ENCODE data around the gene SSBP3. TPM values are rescaled to one million over a fixed set of nuclear protein-coding genes. Genes with fewer than 3 reads are reported as not detected.
"Not testable (repeated sequence)": the region's sequence is repeated elsewhere in the genome, so short reads cannot be mapped to it uniquely, and the experiment has no call there.

Gene SSBP3
- polyA plus RNA-seq, 4 donors: 24.2 to 41.9 (median 32.2) TPM

- Histone ChIP-seq H3K9me3 (ENCODE audit: control insufficient read depth in 2 of 2, insufficient read depth in 1 of 2, low read depth in 1 of 2, low read length in 1 of 2) (peaks cover 0 to 5% of the 10 kb centered on the region in 2 donors), H3K27me3 (ENCODE audit: control insufficient read depth in 3 of 3, insufficient read depth in 3 of 3, low read length in 3 of 3) (no peaks in the 10 kb centered on the region), H3K36me3 (ENCODE audit: control insufficient read depth in 3 of 3, insufficient read depth in 2 of 3, low read depth in 1 of 3, low read length in 3 of 3) (peaks cover 6 to 46% (median 8%) of the 10 kb centered on the region in 3 donors), H3K4me1 (ENCODE audit: control insufficient read depth in 3 of 3, insufficient read depth in 2 of 3, low read depth in 1 of 3, low read length in 2 of 3) (no peaks in the 10 kb centered on the region), H3K27ac (ENCODE audit: low read depth in 1 of 3, low read length in 2 of 3) (no peak overlapping the region), H3K4me3 (ENCODE audit: low read depth in 1 of 3, low read length in 3 of 3) (no peak overlapping the region)
- WGBS, 3 donors: 75 to 93% (median 78%) methylated on average over 2 of the region's 2 CpGs
- FAIRE-seq (no peak), DNase-seq (no peak)
Observed at GRCh38 chr1:54234284-54234683, 171.9 kb downstream of the SSBP3 start.

GRCh38 chr1:54233196-54233595 is 173.0 kb downstream of the SSBP3 start:
- not testable (repeated sequence) for DNase-seq; H3K27ac ChIP-seq (ENCODE audit: low read depth in 1 of 3, low read length in 2 of 3); H3K27me3 ChIP-seq (ENCODE audit: control insufficient read depth in 3 of 3, insufficient read depth in 3 of 3, low read length in 3 of 3); H3K4me3 ChIP-seq (ENCODE audit: low read depth in 1 of 3, low read length in 3 of 3); FAIRE-seq; H3K9me3 ChIP-seq (ENCODE audit: control insufficient read depth in 2 of 2, insufficient read depth in 1 of 2, low read depth in 1 of 2, low read length in 1 of 2); H3K4me1 ChIP-seq (ENCODE audit: control insufficient read depth in 3 of 3, insufficient read depth in 2 of 3, low read depth in 1 of 3, low read length in 2 of 3)
- 96 to 100% (median 98%) methylated on average over 10 to 33 of the region's 33 CpGs for WGBS, 3 donors
- peaks cover 3 to 46% (median 5%) of the 10 kb centered on the region in 3 donors for H3K36me3 ChIP-seq (ENCODE audit: control insufficient read depth in 3 of 3, insufficient read depth in 2 of 3, low read depth in 1 of 3, low read length in 3 of 3)

- H3K4me3 ChIP-seq (ENCODE audit: low read depth in 1 of 3, low read length in 3 of 3): no peak overlapping the region
- DNase-seq (no peak), FAIRE-seq (no peak)
- H3K27me3 ChIP-seq (ENCODE audit: control insufficient read depth in 3 of 3, insufficient read depth in 3 of 3, low read length in 3 of 3): no peaks in the 10 kb centered on the region
- H3K27ac ChIP-seq (ENCODE audit: low read depth in 1 of 3, low read length in 2 of 3): no peak overlapping the region
- 68 to 82% (median 76%) methylated on average over 15 of the region's 15 CpGs for WGBS, 3 donors
- H3K36me3 ChIP-seq (ENCODE audit: control insufficient read depth in 3 of 3, insufficient read depth in 2 of 3, low read depth in 1 of 3, low read length in 3 of 3): peaks cover 0 to 47% (median 0%) of the 10 kb centered on the region in 3 donors
- H3K9me3 ChIP-seq (ENCODE audit: control insufficient read depth in 2 of 2, insufficient read depth in 1 of 2, low read depth in 1 of 2, low read length in 1 of 2): peaks cover 0 to 5% of the 10 kb centered on the region in 2 donors
- H3K4me1 ChIP-seq (ENCODE audit: control insufficient read depth in 3 of 3, insufficient read depth in 2 of 3, low read depth in 1 of 3, low read length in 2 of 3): peaks cover 0 to 11% (median 0%) of the 10 kb centered on the region in 3 donors
Observed at GRCh38 chr1:54230507-54231339, 175.5 kb downstream of the SSBP3 start.

GRCh38 chr1:54229281-54229891 is 176.8 kb downstream of the SSBP3 start:
- DNase-seq (no peak), FAIRE-seq (no peak)
- Histone ChIP-seq H3K27me3 (ENCODE audit: control insufficient read depth in 3 of 3, insufficient read depth in 3 of 3, low read length in 3 of 3) (no peaks in the 10 kb centered on the region), H3K36me3 (ENCODE audit: control insufficient read depth in 3 of 3, insufficient read depth in 2 of 3, low read depth in 1 of 3, low read length in 3 of 3) (peaks cover 0 to 55% (median 0%) of the 10 kb centered on the region in 3 donors), H3K27ac (ENCODE audit: low read depth in 1 of 3, low read length in 2 of 3) (no peak overlapping the region), H3K4me3 (ENCODE audit: low read depth in 1 of 3, low read length in 3 of 3) (no peak overlapping the region), H3K4me1 (ENCODE audit: control insufficient read depth in 3 of 3, insufficient read depth in 2 of 3, low read depth in 1 of 3, low read length in 2 of 3) (peaks cover 0 to 11% (median 0%) of the 10 kb centered on the region in 3 donors), H3K9me3 (ENCODE audit: control insufficient read depth in 2 of 2, insufficient read depth in 1 of 2, low read depth in 1 of 2, low read length in 1 of 2) (peaks cover 0 to 5% of the 10 kb centered on the region in 2 donors)
- 43 to 56% (median 50%) methylated on average over 11 of the region's 11 CpGs for WGBS, 3 donors

- DNase-seq (no peak), FAIRE-seq (no peak)
- Histone ChIP-seq H3K27me3 (ENCODE audit: control insufficient read depth in 3 of 3, insufficient read depth in 3 of 3, low read length in 3 of 3) (no peaks in the 10 kb centered on the region), H3K4me1 (ENCODE audit: control insufficient read depth in 3 of 3, insufficient read depth in 2 of 3, low read depth in 1 of 3, low read length in 2 of 3) (peaks cover 0 to 11% (median 0%) of the 10 kb centered on the region in 3 donors), H3K4me3 (ENCODE audit: low read depth in 1 of 3, low read length in 3 of 3) (no peak overlapping the region), H3K9me3 (ENCODE audit: control insufficient read depth in 2 of 2, insufficient read depth in 1 of 2, low read depth in 1 of 2, low read length in 1 of 2) (peaks cover 0 to 5% of the 10 kb centered on the region in 2 donors), H3K27ac (ENCODE audit: low read depth in 1 of 3, low read length in 2 of 3) (no peak overlapping the region), H3K36me3 (ENCODE audit: control insufficient read depth in 3 of 3, insufficient read depth in 2 of 3, low read depth in 1 of 3, low read length in 3 of 3) (peaks cover 0 to 60% (median 0%) of the 10 kb centered on the region in 3 donors)
- 92 to 97% (median 94%) methylated on average over 12 to 13 of the region's 13 CpGs for WGBS, 3 donors
Observed at GRCh38 chr1:54228638-54229079, 177.5 kb downstream of the SSBP3 start.

GRCh38 chr1:54227891-54228310 is 178.3 kb downstream of the SSBP3 start:
- WGBS, 3 donors: 52 to 67% (median 57%) methylated on average over 17 of the region's 17 CpGs
- Histone ChIP-seq H3K27ac (ENCODE audit: low read depth in 1 of 3, low read length in 2 of 3) (peak overlapping the region in 1 of 3 donors; percentile 48), H3K4me3 (ENCODE audit: low read depth in 1 of 3, low read length in 3 of 3) (no peak overlapping the region), H3K4me1 (ENCODE audit: control insufficient read depth in 3 of 3, insufficient read depth in 2 of 3, low read depth in 1 of 3, low read length in 2 of 3) (peaks cover 0 to 11% (median 0%) of the 10 kb centered on the region in 3 donors), H3K36me3 (ENCODE audit: control insufficient read depth in 3 of 3, insufficient read depth in 2 of 3, low read depth in 1 of 3, low read length in 3 of 3) (peaks cover 0 to 68% (median 0%) of the 10 kb centered on the region in 3 donors), H3K9me3 (ENCODE audit: control insufficient read depth in 2 of 2, insufficient read depth in 1 of 2, low read depth in 1 of 2, low read length in 1 of 2) (peaks cover 0 to 5% of the 10 kb centered on the region in 2 donors), H3K27me3 (ENCODE audit: control insufficient read depth in 3 of 3, insufficient read depth in 3 of 3, low read length in 3 of 3) (no peaks in the 10 kb centered on the region)
- DNase-seq: no peak
- FAIRE-seq: no peak

GRCh38 chr1:54227091-54227602 is 179.0 kb downstream of the SSBP3 start:
- peak overlapping the region in 1 of 3 donors; percentile 48 for H3K27ac ChIP-seq (ENCODE audit: low read depth in 1 of 3, low read length in 2 of 3)
- H3K27me3 ChIP-seq (ENCODE audit: control insufficient read depth in 3 of 3, insufficient read depth in 3 of 3, low read length in 3 of 3): no peaks in the 10 kb centered on the region
- DNase-seq (peak; percentile 72 to 78), FAIRE-seq (no peak)
- peaks cover 0 to 11% (median 0%) of the 10 kb centered on the region in 3 donors for H3K4me1 ChIP-seq (ENCODE audit: control insufficient read depth in 3 of 3, insufficient read depth in 2 of 3, low read depth in 1 of 3, low read length in 2 of 3)
- peaks cover 0 to 71% (median 0%) of the 10 kb centered on the region in 3 donors for H3K36me3 ChIP-seq (ENCODE audit: control insufficient read depth in 3 of 3, insufficient read depth in 2 of 3, low read depth in 1 of 3, low read length in 3 of 3)
- no peak overlapping the region for H3K4me3 ChIP-seq (ENCODE audit: low read depth in 1 of 3, low read length in 3 of 3)
- peaks cover 0 to under 1% of the 10 kb centered on the region in 2 donors for H3K9me3 ChIP-seq (ENCODE audit: control insufficient read depth in 2 of 2, insufficient read depth in 1 of 2, low read depth in 1 of 2, low read length in 1 of 2)
- WGBS, 3 donors: 41 to 60% (median 42%) methylated on average over 8 of the region's 8 CpGs

- Histone ChIP-seq H3K4me3 (ENCODE audit: low read depth in 1 of 3, low read length in 3 of 3) (no peak overlapping the region), H3K9me3 (ENCODE audit: control insufficient read depth in 2 of 2, insufficient read depth in 1 of 2, low read depth in 1 of 2, low read length in 1 of 2) (no peaks in the 10 kb centered on the region), H3K27me3 (ENCODE audit: control insufficient read depth in 3 of 3, insufficient read depth in 3 of 3, low read length in 3 of 3) (no peaks in the 10 kb centered on the region), H3K36me3 (ENCODE audit: control insufficient read depth in 3 of 3, insufficient read depth in 2 of 3, low read depth in 1 of 3, low read length in 3 of 3) (peaks cover 0 to 78% (median 0%) of the 10 kb centered on the region in 3 donors), H3K27ac (ENCODE audit: low read depth in 1 of 3, low read length in 2 of 3) (no peak overlapping the region), H3K4me1 (ENCODE audit: control insufficient read depth in 3 of 3, insufficient read depth in 2 of 3, low read depth in 1 of 3, low read length in 2 of 3) (peaks cover 0 to 11% (median 0%) of the 10 kb centered on the region in 3 donors)
- DNase-seq: no peak
- FAIRE-seq: no peak
- 88 to 93% (median 93%) methylated on average over 20 of the region's 20 CpGs for WGBS, 3 donors
Observed at GRCh38 chr1:54225986-54226559, 180.1 kb downstream of the SSBP3 start.
